Measurements from ENCODE around the gene TLCD4. TPM values are rescaled to one million over a fixed set of nuclear protein-coding genes. Genes with fewer than 3 reads are reported as not detected.
A peak's percentile ranks its signal among the peaks of the same experiment; 100 is the strongest.

TLCD4 gene
- total RNA-seq, 1 donor from 2014 or later, result 13.6 TPM

DNA sequence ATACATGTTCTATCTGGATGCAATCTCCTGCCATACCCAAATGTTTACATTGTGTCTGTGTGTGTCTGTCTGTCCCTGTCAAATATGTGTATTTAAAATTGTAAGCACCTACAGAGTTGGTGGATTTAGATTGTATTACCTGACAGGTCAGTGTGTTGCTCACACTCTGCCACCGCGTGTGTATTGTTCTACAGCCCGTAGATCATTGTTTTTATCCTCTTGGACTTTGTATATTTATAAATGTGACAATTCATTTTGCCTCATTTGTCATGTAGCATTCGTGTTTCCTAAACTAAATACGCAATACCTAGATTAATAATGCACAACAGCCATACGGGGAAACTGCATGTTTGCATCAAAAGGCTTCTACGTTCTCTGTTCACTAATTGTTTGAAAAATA, 45.0 kb upstream of the TLCD4 start:
- no peaks in the 10 kb centered on the region for H3K27me3 ChIP-seq
- peaks cover 8% of the 10 kb centered on the region for H3K4me1 ChIP-seq
- DNase-seq, result no peak
- intact Hi-C loops (cut with DNase I), result no loop called here
- no peak for ATAC-seq
- H3K9me3 ChIP-seq, result no peaks in the 10 kb centered on the region
- H3K27ac ChIP-seq, result peak overlapping the region; percentile 89
- no peaks in the 10 kb centered on the region for H3K36me3 ChIP-seq
- H3K4me3 ChIP-seq, result peak overlapping the region; percentile 71
- no peak for TF ChIP-seq CTCF (IDR thresholded peaks at IDR 0.05)

GRCh38 chr1:95072532-95073419, 44.4 kb upstream of the TLCD4 start, which contains the start of gene ALG14:
Gene ALG14, minus strand, starts transcription at chr1:95072951. Its CDS starts 53 bp downstream, at chr1:95072898.
- Histone ChIP-seq H3K9me3 (no peaks in the 10 kb centered on the region), H3K27ac (peak within 1 kb of the TSS; percentile 89), H3K4me1 (peaks cover 8% of the 10 kb centered on the region), H3K4me3 (peak within 1 kb of the TSS; percentile 71), H3K27me3 (no peaks in the 10 kb centered on the region), H3K36me3 (no peaks in the 10 kb centered on the region)
- no peak for TF ChIP-seq CTCF (IDR thresholded peaks at IDR 0.05)
- DNase-seq, result peak; percentile 96
- intact Hi-C loops (cut with DNase I), result no loop called here
- ATAC-seq, result peak; percentile 98

GRCh38 chr1:95073446-95073845, 43.7 kb upstream of the TLCD4 start:
- DNase-seq (no peak), ATAC-seq (no peak)
- Histone ChIP-seq H3K4me3 (peak overlapping the region; percentile 71), H3K4me1 (peaks cover 8% of the 10 kb centered on the region), H3K36me3 (no peaks in the 10 kb centered on the region), H3K9me3 (no peaks in the 10 kb centered on the region), H3K27ac (peak overlapping the region; percentile 89), H3K27me3 (no peaks in the 10 kb centered on the region)
- intact Hi-C loops (cut with DNase I), result no loop called here
- TF ChIP-seq CTCF (IDR thresholded peaks at IDR 0.05), result no peak

DNA sequence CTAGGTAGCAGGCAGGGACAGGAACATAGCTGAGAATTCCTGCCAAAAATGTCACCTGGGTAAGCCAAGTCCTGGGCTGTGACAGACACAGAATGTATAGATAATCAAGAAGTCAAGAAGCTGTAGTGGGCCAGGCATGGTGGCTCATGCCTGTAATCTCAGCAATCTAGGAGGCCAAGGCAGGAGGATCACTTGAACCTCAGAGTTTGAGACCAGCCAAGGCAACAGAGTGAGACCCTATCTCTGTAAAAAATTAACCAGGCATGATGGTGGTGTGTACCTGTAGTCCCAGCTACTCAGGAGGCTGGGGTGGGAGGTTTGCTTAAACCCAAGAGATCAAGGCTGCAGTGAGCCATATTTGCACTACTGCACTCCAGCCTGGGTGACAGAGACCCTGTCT, 41.1 kb upstream of the TLCD4 start:
- H3K9me3 ChIP-seq, result no peaks in the 10 kb centered on the region
- peaks cover 8% of the 10 kb centered on the region for H3K4me1 ChIP-seq
- no peak overlapping the region for H3K4me3 ChIP-seq
- H3K36me3 ChIP-seq, result no peaks in the 10 kb centered on the region
- no peak for DNase-seq
- no peak for ATAC-seq
- no peaks in the 10 kb centered on the region for H3K27me3 ChIP-seq
- H3K27ac ChIP-seq, result no peak overlapping the region
- intact Hi-C loops (cut with DNase I), result no loop called here
- no peak for TF ChIP-seq CTCF (IDR thresholded peaks at IDR 0.05)

- no peaks in the 10 kb centered on the region for H3K36me3 ChIP-seq
- DNase-seq (no peak), ATAC-seq (no peak)
- H3K4me1 ChIP-seq, result no peaks in the 10 kb centered on the region
- no peak overlapping the region for H3K4me3 ChIP-seq
- no peak overlapping the region for H3K27ac ChIP-seq
- no peak for TF ChIP-seq CTCF (IDR thresholded peaks at IDR 0.05)
- no peaks in the 10 kb centered on the region for H3K9me3 ChIP-seq
- H3K27me3 ChIP-seq, result no peaks in the 10 kb centered on the region
- intact Hi-C loops (cut with DNase I), result no loop called here
Measured at GRCh38 chr1:95080446-95080845, 36.7 kb upstream of the TLCD4 start.
